8988T (cell line): Measurements from ENCODE around the gene UBR1.

ENCODE experiments used
- DNase-seq: peaks from one replicate; pipeline ENCODE4 v3.0.0; 2011

The UBR1 gene

DNA sequence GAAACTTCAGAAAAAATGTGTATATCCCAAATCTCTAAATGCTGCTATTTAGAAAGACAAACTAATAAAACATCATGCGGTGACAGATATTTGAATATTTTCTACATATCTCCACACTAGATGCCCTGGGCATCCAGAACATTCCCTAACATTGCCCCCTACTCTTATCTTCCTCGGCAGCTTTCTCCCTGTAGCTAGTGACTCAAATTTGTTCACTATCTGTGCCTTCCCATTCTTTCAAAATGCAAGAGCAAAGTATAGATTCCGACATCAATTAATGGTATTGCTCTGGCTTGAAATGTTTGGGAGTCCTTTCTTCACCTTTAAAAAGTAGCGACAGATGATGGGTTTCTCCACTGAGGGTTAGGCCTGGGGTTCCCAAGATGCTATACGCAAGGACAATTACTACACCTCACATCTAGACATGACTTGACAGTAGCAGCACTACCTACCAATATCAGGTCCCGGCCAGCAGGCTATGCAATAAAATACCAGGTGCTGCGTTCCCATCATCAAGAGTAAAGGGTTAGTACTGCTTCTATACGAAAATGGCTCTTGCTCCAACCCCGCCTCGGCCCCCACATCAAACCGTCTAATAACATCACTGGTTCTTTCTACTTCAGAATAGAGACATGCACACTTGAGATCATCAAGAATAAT, 631 bp downstream of the UBR1 start:
- no peak for DNase-seq

DNA sequence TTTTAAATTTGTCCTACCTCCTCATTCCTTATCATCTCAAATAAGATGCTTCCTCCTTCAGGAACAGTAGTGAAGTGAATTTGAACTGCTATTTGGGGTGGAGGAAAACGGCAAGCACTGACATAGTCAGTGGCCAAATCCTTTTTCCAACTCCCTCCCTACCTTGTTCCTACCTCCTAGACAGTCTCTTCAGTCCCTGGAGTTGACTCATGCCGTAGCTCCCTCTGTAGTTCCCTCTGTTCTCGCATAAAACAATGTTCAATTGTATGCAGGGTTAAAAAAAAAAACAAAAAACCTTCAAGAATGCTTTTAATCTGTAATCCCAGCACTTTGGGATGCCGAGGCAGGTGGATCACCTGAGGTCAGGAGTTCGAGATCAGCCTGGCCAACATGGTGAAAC, 1.4 kb downstream of the UBR1 start:
- DNase-seq: no peak

DNA sequence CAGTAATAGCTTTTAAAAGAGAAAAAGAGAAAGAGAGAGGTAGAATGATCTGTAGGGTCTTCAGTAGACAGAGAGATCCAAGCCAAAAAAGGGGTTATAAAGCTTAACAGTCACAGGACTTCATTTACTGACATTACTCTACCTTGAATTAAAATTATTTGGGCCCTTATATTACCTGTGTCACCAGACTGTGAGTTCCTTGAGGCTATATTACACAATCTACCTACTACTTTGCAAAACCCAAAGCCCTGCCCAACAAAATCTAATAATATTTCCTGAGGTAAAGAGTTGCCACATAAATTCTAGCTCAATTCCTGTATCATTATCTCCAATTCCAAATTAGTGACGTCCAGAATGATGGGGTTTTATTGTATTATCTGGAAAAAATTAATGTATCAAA, 1.9 kb downstream of the UBR1 start:
- DNase-seq: no peak

DNA sequence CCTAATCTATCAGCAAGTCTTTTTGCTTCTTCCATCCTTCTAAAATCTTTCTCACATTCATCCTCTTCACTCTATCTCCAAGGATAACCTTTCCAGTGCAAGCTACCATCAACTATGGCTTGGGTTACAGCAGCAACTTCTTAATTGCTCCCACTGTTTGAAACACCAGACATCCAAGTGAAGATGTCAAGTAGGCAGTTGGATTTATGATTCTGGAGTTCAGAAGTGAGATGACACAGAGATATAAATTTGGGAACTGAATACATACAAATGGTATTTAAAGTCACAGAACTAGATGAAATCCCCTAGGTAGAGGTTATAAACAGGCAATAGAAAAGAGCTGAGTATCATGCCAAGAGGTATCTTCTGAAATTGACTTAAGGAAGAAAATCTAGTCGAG, 3.7 kb downstream of the UBR1 start:
- DNase-seq: no peak

DNA sequence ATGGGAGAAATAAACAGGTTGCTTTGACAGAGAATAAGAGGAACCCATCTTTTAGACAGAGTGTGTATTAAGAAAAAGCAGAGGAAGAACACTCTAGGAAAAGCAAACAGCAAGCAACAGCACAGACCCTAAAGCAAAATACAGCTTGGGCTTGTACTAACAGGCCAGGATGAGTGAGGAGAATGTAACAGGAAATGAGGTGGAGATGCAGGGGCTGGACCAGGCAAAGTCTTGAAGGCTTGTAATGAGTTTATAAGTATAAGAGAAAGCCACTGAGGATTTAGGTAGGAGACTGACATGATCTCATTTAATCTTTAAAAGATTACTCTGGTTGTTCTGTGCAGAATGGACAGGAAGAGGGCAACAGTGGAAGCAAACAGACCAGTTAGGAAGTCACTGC, 4.9 kb downstream of the UBR1 start:
- no peak for DNase-seq

DNA sequence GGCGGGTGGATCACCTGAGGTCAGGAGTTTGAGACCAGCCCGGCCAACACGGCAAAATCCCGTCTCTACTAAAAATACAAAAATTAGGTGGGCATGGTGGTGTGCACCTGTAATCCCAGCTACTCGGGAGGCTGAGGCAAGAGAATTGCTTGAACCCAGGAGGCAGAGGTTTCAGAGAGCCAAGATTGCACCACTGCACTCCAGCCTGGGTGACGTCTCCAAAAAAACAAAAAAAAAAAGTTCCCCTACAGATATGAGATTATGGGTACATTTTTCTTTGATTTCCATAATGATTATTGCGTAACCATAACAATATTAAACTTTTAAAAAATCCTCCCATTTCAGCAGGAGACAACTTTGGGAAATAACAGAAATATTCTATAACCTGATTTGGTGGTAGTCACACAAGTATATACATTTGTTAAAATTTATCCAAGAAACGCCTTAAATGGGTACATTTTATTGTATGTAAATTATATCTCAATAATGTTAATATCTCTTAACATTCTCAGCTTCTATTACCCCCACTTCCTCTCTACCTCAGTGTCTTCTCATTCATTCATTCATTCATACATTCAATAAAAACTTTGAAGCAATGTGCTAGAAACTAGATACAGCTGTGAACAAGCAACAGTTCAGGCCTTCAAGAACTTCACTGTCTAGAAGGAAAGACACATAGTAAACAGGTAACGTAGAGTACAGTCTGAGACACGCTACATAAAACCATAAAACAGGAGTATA, 6.6 kb downstream of the UBR1 start:
- DNase-seq: no peak

DNA sequence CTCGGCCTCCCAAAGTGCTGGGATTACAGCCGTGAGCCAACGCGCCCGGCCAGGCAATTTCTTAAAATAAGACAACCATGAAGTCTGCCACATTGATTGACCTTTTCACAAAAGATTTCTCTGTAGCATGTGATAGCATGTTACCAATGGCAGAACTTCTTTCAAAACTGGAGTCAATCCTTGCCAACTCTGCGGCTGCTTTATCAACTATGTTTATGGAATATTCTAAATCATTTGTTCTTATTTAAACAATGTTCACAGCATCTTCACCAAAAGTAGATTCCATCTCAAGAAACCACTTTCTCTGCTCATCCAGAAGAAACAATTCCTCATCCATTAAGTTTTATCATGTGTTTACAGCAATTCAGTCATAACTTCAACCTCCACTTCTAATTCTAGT, 9.4 kb downstream of the UBR1 start:
- DNase-seq: no peak

DNA sequence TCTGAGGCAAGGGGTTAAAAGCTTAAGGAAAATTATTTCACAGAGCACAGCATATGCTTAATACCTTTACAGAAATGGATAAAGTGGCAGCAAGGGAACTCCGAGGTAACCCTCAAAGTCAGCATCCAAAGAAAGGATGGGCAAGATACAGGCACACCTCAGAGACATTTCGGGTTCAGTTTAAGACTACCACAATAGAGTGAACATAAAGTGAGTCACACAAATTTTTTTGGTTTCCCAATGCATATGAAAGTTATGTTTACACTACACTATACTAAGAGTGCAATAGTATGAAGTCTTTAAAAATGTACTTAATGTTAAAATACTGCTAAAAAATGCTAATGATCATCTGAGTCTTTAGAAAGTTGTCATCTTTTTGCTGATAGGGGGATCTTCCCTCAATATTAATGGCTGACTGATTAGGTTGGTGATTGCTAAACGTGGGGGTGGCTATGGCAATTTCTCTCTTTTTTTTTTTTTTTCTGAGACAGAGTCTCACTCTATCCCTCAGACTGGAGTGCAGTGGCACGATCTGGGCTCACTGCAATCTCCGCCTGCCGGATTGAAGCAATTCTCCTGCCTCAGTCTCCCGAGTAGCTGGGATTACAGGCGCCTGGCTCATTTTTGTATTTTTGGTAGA, 10.0 kb downstream of the UBR1 start:
- no peak for DNase-seq

DNA sequence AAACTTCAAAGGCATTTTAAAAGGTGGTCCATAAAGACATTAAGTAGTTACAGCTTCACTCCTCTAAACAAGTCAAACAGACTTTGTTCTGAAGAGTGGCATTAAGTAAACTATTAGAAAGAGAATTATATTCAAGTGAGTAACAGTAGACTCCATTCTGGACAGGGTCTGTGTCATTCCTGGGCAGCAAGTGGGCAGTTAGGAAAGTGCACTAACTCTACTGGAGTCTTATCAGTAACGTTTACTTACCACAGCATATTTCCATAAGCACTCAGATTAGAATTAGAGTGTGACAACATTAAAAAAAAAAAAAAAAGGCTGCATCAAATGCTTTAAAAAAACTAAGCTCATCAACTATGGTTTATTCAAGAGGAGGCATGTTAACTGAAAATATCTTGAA, 10.6 kb downstream of the UBR1 start:
- DNase-seq: no peak

DNA sequence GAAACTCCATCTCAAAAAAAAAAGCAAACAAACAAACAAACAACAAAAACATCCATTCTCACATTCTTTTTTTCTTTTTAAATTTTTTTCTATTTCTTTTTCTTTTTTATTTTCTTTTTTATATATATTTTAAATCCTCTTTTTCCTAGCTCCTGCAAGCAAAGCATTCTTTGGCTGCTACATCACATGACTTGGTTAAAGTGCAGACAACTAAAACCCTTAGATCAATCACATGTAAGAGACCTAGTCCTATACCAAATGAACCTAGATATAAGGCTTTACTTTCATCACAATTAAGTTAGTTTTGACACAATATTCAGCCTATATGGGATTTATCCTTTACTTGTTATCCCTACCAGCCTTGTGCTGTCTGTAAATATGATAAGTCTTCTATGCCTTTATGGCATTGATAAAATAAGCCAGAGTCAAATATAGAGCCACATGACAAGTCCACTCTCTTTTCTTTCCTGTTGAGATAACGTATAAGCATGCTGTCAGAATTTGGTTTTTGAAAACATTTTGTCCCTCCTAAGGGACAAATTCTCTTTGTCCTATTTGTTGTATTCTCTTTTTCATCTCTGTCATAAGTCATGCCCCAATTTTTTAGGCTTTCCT, 11.3 kb downstream of the UBR1 start:
- DNase-seq: no peak

DNA sequence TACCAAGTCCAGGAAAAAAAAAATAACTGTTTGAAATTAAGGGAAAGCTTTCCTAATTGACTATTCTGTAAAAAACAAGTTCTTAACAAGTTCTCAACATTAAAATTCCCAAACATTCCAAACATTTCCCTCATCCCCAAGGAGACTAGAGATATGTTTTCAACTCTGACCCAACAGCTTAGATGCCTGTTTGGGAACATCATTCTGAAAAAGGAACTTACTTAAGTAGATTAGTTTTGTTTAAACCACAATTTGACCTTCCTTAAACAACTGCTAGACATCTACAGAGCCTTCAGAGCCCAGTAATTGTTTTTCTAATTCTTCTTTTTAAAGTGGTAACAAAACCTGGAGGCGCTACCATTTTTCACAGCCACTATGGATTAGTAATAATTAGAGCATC, 12.8 kb downstream of the UBR1 start:
- no peak for DNase-seq

DNA sequence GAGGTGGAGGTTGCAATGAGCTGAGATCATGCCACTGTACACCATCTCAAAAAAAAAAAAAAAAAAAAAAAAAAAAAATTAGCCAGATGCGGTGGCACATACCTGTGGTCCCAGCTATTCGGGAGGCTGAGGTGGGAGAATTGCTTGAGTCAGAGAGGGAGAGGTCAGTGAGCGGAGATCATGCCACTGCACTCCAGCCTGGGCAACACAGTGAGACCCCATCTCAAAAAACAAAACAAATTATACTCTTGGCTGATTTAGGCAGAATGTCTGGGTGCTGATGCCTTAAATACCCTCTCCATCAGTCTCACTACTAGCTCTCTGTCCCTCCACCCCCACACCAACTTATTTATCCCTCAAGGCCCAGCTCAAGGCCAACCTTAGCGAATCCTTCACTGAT, 14.0 kb downstream of the UBR1 start:
- no peak for DNase-seq

DNA sequence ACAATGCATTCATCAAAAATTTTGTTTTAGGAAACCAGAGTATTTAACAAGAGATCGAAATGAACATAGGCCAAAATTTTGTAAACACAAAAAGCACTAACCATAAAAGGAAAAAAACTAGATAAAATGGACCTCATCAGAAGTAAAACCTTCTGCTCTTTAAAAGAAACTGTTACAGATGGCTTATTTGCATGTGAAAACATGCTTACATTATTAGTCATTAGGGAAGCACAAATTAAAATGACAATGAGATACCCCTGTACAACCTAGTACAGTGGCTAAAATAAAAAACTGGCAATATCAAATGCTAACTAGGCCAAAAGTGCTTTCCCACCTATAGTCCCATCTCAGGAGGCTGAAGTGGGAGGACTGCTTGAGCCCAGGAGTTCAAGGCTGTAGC, 19.3 kb downstream of the UBR1 start:
- DNase-seq: no peak

DNA sequence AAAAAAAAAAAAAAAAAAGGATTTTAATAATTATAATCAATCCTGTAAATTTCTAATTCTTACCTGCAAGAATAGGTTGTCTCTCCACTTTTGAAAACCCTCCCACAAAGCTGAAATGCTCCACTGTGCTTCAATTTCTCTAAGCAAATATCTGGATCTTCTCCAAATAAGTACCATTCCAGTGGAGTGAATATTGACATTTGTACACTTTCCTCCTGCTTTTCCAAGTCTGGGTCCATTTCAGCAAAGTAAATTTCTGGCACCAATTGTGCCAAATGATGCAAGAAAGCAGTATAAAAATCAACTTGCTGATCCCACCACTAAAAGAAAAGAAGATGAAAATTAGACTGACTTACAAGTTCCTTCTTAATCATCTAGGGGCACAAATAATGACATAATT, 19.9 kb downstream of the UBR1 start:
- DNase-seq: no peak

DNA sequence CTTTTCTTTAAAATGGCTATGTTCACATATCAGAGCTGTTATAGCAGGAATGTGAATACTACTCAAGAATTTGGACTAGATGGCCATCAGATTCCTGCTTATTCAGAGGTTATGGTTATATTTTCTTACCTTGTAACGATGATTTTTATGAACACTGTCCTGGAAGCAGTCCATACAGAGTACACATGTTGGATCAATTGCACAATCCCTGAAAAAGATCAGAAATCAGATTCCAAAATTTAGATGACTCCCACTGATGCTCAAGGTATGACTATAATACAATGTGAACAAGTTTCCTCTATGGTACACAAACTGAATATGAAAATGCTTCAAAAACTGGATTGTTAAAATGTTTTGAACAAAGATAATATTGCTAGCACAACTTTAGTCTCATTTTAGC, 23.3 kb downstream of the UBR1 start:
- no peak for DNase-seq

DNA sequence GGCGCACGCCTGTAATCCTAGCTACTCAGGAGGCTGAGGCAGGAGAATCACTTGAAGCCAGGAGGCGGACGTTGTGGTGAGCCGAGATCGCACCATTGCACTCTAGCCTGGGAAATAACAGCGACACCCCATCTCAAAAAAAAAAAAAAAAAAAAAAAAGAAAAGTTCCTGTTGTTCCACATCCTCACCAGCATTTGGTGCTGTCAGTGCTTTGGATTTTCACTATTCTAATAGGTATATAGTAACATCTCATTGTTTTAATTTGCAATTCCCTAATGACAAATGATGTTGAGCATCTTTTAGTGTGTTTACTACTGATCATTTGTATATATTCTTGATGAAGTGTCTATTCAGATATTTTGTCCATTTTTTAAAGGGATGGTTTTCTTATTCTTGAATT, 24.6 kb downstream of the UBR1 start:
- DNase-seq: no peak

DNA sequence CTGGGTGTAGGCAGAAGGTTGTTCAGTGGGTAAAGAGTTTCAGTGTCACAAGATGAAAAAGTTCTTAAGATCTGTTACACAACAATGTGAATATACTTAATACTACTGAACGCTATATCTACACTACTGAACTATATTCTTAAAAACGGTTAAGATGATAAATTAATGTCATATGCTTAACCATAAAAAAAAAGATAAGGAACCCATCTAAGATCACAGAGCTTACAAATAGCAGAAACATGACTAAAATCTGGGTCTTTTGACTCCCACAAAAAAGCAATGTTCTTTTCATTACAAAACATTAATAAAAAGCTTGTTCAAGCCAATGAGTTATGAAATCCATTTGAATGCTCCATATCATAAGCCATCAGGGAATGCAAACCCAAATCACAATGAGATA, 34.4 kb downstream of the UBR1 start:
- DNase-seq: no peak

DNA sequence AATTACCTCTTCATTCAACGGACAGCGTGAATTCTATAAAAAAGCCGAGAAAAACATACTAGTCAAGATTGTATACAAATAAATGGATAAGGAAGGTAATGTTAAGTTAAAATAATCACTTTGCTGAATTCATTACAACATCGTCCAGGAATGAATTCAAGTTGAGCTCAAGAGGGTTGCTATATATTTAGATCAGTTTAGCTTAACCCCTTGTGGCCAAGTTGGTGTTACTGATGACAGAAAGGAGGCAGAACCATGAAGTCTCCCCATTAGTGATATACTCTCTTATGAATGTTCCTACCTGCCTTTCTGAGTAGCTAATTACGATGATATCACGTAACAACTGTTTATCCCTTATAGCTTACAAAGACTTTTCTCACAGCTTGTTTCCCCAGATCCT, 34.9 kb downstream of the UBR1 start:
- no peak for DNase-seq

DNA sequence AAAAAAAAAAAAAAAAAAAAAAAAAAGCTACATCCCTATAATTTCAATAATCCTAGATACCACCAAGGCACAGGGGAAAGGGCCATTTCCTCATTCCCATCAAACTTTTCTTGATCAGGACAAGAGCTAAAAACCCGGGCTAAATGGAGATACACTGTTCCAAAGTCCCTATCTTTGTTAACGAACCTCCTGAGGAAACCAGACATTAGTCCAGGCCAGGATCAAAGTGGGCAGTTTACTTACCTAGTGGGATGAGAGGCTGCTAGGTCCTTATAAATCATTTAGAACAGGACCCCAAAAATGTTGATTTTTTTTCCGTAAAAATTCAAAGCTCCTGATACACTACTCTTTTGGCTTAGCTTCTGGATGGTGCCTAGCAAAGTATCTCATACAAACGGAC, 35.6 kb downstream of the UBR1 start:
- DNase-seq: no peak

DNA sequence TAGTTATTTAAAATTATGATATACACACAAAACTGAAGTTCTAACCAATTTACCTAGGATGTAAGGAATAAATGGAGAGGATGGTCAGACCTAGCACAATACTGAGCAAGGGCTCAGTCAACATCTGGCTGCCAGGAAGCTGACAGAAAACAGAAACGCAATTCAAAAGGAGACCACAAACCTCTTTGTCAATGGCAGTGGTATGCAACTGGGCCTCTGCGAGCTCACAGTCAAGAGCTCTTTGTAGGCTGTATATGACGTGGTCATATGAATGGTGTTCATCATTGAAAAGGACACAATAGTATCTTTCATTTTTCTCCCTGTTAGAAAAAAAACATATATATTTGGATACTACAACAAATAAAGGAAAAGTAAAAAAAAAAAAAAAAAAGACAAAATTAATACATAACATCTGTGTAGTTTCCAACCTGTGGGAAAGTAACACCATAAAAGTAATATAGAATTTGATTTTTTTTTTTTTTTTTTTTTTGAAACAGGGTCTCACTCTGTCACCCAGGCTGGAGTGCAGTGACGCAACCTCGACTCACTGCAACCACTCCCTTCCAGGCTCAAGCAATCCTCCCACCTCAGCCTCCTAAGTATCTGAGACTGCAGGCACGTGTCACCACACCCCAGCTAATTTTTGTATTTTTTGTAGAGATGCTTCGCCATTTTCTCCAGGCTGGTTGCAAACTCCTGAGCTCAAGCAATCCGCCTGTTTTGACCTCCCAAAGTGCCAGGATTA, 37.9 kb downstream of the UBR1 start:
- DNase-seq: no peak

DNA sequence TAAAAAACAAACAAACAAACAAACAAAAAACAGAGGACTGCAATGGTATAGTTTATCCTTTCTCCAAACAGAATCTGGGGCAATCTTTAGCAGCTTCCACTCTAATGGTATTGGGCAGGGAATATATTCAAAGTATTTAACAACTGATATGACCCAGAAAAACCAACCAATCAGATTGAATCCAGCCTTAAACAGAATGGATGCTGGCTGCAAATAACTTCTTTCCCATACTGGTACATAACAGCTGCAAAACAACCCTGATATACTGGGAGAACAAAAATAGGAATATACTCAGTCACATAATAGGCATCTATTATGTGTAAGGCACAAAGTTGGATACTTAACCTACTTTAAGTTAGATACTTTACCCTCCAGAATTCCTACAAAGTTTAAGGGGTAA, 49.1 kb downstream of the UBR1 start:
- no peak for DNase-seq

DNA sequence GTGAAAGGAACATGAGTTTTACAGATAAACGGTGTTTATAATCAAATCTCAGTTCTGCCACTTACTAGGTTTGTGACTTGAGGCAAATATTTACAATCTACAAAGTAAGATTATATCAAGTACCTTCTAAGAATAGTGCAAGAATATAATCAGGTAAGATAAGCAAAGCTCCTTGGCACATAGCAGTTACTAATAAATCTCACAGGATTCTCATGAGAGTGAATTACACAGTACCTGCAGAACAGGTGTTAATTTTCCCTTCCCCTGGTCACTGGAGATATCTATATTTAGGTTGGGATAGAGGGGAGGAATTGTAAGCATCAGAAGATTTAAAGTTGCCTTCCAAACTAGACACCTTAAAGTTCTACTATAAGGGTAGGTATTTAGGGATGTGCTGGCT, 53.0 kb downstream of the UBR1 start:
- no peak for DNase-seq

DNA sequence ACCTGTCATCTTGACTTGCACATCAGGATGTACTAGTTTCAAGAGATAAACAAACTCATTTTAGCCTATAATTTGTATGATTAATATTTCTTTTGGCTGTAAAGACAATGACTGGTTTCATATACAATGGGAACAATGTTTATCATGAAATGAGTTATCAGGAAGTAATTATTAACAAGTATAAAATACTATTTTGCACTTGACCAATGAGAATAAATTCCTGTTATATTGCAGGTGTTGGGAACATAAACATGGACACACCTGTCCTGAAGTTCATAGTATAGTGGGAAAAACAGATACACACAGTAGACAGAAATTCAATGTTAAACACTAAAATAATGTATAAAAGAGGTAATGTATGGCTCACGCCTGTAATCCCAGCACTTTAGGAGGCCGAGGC, 56.9 kb downstream of the UBR1 start:
- DNase-seq: no peak
